ENCODE measurements around the gene SH3RF1.

- TF ChIP-seq CTCF (IDR thresholded peaks at IDR 0.05; ENCODE audit: low read depth, low read length) (no peak), MYC (IDR thresholded peaks at IDR 0.05; ENCODE audit: low read depth, low read length) (no peak), MAX (IDR thresholded peaks at IDR 0.05; ENCODE audit: low read depth, low read length) (no peak), POLR2A (IDR thresholded peaks at IDR 0.05; ENCODE audit: extremely low read depth, insufficient read length) (no peak)
Measured at GRCh38 chr4:169136330-169136729, 134.4 kb downstream of the SH3RF1 start.

Data from NB4 (cell line).